GM21423 (cell line): ENCODE data around the gene USH1G.
"Not testable (repeated sequence)": the region's sequence is repeated elsewhere in the genome, so short reads cannot be mapped to it uniquely, and the experiment has no call there.

Source experiments
- ATAC-seq: cut with Tn5 transposase; IDR thresholded peaks from one replicate; pipeline ENCODE4 v1.9.1; 2021; ENCODE audit warnings: mild to moderate bottlenecking, moderate library complexity; ENCODE audit not compliant: unreplicated experiment

The USH1G gene

DNA sequence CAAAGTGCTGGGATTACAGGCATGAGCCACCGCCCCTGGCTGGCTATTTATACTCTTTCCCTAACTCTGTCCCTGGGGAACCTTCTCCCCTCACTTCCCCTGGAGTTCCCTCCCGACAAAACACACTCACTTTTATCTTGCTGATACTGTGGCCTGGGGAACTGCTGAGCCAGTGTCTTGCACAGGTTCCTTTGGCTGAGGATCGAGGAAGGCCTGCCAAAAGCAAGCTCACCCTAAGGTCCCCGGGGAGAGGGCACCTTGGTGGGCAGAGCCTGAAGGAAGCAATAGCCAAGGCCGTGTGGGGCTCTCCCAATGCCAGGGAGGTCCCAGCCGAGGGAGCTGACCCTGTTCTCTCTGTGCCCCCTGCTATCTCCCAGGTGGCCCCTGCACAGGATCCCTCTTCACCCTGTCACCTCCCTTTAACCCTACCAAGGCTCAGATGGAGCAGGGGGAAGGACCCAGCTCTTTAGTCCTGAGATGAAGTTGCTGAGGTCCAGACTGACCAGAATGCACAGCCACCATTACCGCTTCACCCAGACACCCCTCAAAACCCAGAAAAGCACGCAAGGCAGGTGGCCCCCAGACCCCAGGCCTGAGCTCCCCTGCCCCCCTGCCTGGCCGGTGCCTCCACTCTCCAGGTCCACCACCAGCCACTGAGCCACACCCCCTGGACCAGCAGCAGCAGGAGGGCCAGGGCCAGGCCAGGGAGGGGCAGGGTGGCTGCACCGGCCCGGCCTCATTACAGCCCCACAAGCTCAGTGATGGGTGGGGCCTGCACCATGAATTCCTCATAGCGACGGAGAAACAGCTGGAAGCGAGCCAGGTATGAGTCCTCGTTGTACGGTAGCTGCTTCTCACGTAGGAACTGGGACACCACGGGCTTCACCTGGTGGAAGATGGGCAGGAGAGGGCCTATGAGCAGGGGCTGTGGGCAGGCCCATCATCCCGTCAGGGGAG is 45.2 kb downstream of the USH1G start:
- ATAC-seq = no peak

DNA sequence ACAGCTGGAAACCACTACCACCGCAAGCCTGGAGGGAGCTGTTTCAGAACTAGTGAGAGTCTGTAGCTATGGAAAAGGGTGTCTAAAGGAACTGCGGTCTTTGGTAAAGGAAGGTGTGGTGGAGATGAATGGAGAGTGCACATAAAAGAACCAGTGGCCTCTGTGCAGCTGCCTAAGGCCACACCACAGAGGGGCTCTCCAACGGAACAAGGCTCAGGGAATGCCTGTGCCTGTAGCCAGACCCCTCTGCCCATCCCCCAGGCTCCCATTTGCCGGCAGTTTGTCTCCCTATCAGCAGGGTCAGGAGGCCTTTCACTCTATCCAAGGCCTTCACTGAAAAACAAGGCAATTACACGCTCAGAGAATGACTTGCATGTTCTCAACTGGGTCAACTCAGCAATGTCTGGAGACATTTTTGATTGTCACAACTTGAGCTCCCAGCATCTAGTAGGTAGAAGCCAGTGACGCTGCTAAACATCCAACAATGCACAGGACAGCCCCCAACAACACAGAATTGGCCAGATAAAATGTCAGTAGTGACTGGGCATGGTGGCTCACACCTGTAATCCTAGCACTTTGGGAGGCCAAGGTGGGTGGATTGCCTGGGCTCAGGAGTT is 47.0 kb downstream of the USH1G start:
- no peak for ATAC-seq

DNA sequence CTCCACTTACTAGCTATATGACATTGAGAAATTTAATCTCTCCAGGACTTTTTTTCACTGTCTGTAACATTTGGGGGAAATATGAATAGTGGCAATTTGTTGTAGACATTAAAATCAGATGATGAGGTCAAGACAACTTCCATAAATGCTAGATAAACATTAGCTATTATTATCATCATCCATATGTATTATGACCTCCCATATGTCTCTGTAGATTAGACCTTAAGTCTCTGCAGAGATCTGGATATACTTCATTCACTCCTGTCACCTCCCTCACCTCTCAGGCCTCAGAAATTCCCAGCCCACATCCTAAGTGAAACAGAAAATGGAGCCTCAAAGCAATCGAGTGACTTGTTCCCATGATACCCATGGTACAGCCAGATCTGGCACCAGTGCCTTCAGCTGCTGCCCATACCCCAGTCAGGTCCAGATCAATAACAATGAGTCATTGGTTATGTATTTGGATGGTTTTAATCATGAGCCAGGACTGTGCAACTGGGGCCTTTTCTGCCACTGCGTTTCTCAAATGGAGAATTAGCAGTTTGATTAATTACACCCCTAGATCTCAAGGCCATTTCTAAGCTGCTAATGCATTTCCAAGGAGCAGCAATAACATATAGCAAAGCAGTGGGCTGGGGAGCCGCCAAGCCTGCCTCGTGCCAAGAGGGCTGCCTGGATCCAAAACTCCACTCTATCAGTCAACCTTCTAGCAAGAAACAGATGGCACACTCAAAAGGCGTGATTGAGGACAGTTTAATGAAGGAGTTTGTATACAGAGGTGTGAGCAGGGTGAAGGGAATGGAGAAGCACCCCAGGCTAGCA is 47.7 kb downstream of the USH1G start:
- ATAC-seq = no peak

DNA sequence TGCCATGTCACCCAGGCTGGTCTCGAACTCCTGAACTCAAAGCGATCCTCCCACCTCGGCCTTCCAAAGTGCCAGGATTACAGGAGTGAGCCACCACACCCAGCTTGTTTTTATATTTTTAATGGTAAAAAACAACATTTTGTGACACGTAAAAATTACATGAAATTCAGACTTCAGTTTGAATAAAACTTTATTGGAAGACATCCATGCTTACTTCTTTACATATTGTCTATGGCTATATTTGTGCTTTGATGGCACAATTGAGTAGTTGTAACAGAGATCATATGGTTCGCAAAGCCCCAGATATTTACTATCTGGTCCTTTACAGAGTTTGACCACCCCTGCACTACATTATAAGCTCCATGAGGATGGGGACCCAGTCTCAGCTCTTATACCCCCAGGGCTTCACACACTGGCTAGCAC is 48.4 kb downstream of the USH1G start:
- ATAC-seq = no peak

DNA sequence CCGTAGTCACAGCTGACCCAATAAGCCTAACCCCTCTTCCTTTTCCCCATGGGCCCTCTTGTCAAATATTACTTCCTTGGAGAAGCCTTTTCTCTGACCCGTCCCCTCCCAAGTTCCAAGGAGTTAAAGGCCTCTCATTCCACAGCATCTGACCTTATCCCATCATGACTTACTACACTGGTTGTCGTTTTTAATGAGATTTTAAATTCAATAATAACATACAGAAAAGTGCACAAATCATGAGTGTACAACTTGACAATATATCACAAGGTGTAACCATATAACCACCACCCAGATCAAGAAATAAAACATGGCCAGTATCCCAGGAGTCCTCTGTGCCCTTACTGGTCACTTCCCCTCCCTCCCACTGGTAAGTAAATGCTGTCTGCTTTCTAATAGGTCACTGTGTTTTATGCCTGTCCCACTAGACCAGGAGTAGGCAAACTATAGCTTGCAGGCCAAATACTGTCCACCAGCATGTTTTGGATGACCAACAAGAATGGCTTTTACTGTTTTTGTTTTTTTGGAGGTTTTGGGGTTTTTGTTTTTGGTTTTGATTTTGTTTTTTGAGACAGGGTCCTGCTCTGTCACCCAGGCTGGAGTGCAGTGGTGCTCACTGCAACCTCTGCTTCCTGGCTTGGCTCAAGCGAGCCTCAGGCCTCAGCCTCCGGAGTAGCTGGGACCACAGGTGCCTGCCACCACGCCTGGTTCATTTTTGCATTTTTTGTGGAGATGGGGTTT is 49.0 kb downstream of the USH1G start:
- ATAC-seq = no peak

DNA sequence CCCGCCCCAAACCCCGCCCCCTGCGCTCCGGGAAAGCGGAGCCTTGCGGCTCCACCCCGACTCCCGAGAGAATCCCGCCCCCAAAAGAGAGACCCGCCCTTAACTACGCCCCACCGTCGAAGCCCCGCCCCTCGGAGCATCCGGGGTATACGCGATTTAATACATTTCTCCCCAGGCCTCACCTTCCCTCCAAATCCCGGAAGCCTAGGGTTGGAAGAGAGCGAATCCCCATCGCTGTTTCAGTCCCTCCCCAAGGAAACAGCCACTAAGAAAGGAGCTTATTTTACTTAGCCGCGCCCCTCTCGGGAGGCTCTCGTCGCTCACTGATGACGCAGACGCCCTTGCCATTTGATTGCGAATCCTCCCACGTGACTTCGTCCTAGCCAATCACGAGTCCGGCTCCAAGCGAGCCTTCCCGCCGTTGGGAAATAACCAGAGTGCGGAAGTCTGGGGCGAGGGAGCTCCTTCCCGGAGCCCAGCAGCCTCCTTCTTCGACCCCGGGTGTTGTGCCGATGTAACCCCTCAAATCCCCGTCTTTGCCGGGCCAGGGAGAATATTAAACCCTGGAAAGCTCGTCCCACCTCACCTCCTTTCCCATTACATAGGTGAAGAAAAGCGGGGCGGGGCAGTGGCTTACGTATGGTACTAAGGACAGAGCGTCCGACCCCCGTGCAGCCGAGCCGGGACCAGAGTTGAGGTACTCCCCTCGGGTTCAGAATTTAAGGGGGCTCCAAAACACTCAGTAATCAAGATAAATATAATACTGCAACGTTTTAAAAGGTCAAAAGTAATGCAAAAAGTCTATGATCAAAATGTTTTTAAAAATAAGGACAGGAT is 49.8 kb downstream of the USH1G start:
- peak; percentile 92 for ATAC-seq

DNA sequence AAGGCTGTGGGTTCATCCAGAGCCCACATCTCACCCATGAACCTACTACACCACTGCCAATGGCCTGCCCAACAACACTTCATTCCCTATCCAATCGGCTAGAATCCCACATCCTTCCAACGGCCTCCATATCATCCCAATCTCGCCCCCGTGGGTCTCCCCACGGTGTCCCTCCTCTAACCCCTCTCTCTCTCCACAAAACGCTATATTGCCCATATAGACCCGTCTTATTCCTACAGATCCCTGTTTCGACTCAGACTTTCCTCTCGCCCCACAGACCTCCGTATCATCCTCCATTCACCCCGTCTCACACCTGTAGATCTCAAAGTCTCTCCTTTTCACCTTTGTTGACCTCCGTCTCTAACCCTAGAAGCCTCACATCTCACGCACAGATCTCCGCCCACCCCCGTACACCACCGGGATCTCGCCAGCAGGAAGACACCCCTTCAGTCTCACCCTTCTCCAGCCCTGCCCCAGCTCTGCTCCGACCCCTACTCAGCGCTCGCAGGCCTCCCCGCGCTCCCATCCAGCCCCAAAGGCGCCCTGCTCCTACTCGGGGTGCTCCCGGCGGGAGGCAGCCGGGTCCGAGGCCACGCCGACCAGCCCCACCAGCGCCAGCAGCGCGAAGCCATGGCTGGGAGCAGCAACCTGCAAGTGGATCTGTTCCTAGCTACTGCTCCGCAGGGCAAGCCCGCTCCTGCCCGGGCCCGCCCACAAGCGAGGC is 50.6 kb downstream of the USH1G start, which contains the start of gene FDXR:
TSS of gene FDXR (minus strand) at position 682 of the 724 bp plus-strand sequence. CDS start at position 632, 50 bp downstream.
- ATAC-seq = no peak

DNA sequence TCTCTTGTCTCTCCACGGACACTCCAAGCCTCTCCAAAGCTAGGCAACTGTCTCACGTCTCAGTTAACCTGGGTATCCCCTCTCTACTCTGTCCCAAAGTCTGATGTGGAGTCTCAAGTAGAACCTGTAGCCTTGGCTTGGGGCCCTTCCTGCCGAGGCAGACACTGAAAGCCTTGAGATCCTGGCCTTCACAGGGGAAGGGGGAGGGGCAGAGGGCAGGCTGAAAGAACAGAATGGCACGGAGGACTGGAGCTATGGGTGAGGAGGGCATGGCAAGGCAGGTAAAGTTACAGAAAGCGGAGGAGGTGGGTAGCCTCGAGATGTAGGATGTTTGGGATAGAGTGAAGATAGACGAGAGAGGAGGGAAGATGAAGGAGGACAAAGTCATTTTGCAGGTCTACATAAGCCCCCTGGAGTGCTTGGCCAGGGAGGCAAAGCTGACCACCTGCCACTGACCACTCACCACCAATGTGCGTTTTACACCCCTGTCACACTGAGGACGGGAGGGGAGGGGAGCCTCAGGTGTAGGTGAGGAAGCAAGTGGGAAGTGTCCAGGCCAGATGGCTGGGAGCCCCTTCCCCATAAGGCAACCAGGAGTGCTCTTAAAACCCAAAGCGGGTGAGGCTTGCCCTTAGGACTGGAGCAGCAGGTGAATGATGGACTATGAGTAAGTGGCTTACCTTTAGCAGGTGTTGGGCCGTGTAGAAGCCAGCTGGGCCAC is 51.5 kb downstream of the USH1G start:
- ATAC-seq = no peak

DNA sequence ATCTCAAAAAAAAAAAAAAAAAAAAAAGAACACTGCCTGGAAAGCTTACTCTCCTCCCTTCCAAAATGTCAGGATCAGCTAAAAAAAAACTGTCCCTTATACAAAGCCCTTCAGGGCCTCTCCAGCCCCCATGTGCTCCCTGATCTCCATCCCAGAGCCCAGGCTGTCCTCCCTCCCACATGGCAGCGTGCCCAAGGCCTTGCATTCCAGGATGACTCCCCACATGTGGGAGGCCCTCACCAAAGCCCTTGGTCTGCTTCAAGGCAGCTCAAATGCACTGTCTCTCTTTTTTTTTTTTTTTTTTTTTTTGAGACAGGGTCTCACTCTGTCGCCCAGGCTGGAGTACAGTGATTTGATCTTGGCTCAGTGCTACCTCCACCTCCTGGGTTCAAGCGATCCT is 52.5 kb downstream of the USH1G start:
- no peak for ATAC-seq

DNA sequence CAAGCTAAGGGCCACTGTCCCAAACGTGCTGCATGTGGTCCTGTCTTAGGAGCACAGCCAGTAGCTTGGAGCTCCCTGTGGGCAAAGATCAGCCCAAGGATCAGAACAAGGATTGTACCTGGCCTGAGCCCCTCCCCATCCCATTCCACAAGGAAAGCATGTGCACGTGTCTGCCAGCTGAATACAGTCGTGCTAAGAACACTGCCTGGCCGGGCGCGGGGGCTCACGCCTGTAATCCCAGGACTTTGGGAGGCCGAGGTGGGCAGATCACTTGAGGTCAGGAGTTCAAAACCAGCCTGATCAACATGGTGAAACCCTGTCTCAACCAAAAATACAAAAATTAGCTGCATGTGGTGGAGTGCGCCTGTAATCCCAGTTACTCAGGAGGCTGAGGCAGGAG is 53.0 kb downstream of the USH1G start:
- not testable (repeated sequence) for ATAC-seq

DNA sequence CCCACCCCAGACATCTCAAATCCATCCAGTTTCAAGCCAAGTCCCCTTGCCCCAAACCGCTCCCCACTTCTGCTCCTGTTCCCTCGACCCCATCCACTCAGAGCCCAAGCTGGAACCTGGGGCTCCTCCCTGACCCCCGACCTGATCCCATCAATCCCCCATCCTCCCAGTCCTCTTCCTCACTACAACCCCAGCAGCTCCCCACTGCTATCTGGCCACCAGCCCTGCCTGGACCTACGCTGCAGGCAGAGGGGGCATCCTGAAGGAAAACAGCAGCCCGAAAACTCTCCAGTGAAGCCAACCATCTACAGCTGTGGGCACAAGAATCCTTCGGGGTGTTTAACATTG is 54.2 kb downstream of the USH1G start:
- ATAC-seq = no peak

DNA sequence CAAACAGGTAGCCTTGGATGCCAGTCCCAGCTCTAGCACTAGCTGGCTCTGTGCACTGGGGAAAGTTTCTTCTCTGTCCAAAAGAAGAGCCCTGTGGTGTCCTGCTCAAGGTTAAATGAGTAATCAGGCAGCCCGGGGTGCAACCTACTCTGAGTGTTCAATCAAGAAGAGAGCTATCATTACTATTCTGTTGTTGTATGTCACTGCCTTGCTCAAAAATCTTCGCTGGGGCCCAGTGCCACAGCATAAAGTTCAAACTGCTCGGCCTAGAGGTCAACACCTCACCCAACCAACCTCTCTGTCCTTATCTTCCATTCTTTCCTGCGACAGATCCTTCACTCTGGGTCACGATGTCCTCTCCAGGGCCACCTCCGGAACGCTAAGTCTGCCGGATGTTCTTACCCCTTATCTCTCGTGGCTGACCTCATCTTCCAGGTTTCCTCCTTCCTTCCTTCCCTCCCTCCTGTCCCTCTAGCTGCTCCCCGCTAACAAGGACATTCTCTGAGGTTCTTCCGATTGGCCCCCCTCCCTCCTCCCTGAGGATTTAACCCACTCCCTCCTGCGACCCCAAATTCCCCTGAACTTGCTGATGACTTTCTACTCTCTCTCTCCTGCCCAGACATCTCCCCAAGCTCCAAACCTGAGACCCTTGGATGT is 54.7 kb downstream of the USH1G start:
- ATAC-seq = no peak

DNA sequence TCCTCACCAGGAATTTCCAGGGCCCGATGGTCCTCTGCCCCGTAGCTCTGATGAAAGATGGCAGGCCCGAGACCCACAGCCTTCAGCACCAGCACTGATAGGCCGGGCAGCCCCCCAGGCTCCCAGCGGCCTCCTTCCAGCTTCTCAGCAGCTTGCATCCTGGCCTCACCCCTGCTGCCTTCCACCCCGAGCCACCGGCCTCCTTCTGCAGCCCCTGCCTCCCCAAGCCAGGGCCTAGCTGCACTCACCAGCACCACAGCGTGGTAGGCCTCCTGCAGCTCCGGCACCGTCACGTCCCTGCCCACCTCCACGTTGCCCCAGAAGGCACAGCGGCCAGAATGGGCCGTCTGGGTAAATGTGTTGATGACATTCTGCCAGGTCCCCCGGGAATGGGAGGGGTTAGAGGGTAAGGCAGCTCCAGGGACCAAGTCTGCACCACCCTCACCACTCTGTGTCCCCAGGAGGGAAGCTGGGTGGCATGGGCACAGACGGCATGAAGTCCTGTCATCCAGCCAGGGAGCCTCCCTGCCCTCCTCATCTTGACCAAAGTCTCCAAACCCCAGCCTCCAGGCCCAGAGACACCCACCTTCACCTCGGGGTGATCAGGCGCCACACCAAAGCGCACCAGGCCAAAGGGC is 56.7 kb downstream of the USH1G start:
- no peak for ATAC-seq
